Measurements from ENCODE around the gene TFEC. TPM values are rescaled to one million over a fixed set of nuclear protein-coding genes. Genes with fewer than 3 reads are reported as not detected.

The TFEC gene
- total and polyA plus RNA-seq, 2 of the 4 experiments (the other 2 are of a cell fraction) = under 0.01 to 0.02 TPM

DNA sequence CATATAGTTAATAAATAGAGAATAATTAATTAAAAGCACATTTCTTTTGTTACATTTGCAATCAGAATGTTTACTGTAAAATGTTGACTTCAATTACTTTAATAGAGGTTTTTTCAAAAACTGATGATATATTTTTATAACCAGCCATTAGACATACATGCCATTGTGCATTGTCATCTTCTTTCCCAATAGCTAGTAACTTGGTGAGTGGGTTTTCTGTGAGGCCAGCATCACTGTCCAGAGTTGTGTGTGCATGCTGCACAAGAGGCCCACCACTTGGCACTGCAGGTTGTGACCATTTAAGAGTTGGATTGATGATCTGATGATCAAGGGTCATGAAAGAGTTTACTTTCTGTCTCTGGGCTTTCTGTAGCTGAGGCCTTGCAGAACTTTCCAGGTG lies 46.5 kb downstream of the TFEC start:
- TF ChIP-seq CEBPB (IDR thresholded peaks at IDR 0.05; ENCODE audit: low read depth, low read length) (peak; percentile 58; the same call in 1 of the 2 replicates), MXI1 (IDR thresholded peaks at IDR 0.05; ENCODE audit: borderline replicate concordance, low read depth, low read length) (no peak)
- no peak overlapping the region for H3K27ac ChIP-seq (ENCODE audit: insufficient read depth, low read length)
- H3K4me2 ChIP-seq (ENCODE audit: low read depth, low read length) = no peak overlapping the region
- H4K20me1 ChIP-seq (ENCODE audit: insufficient read depth, low read length) = no peaks in the 10 kb centered on the region
- no peak overlapping the region for H2BK20ac ChIP-seq (ENCODE audit: low read depth, low read length)
- H2BK5ac ChIP-seq (ENCODE audit: low read depth, low read length, poor library complexity, severe bottlenecking) = no peak overlapping the region
- ChIA-PET POLR2A (ENCODE audit: unreplicated experiment) (no interaction called here), CTCF (no interaction called here)
- intact Hi-C loops (cut with micrococcal nuclease) = no loop called here
- in situ Hi-C loops (cut with MboI; ENCODE audit: low sequenced_read_pairs) = no loop called here
- no peak overlapping the region for H3K56ac ChIP-seq (ENCODE audit: extremely low read depth, insufficient read depth, low read length)
- no peak overlapping the region for H2AK9ac ChIP-seq (replicated peaks; ENCODE audit: low read depth, low read length, poor library complexity)
- H3K79me1 ChIP-seq (ENCODE audit: low read depth in 1 of 2, low read length in 2 of 2) = no peaks in the 10 kb centered on the region
- BruUV-seq (replicated peaks) = no TSS peak
- H3K9me3 ChIP-seq (ENCODE audit: control insufficient read depth, insufficient read depth, low read length) = no peaks in the 10 kb centered on the region
- H3K14ac ChIP-seq (replicated peaks; ENCODE audit: low read depth, low read length) = no peak overlapping the region
- DNase-seq (peak; percentile 43), ATAC-seq (ENCODE audit: low read depth) (no peak)
- H2AK5ac ChIP-seq (ENCODE audit: low read depth, low read length) = no peak overlapping the region
- H3K27me3 ChIP-seq (ENCODE audit: control insufficient read depth, insufficient read depth, low read length) = no peaks in the 10 kb centered on the region
- H3K23ac ChIP-seq (ENCODE audit: low read depth, low read length) = no peak overlapping the region
- no peak overlapping the region for H2BK120ac ChIP-seq (ENCODE audit: low read depth, low read length)
- no peak overlapping the region for H2AFZ ChIP-seq (replicated peaks; ENCODE audit: low read length, poor library complexity)
- no peak overlapping the region for H4K5ac ChIP-seq (ENCODE audit: low read depth, low read length)
- H3K4me3 ChIP-seq (ENCODE audit: insufficient read depth, low read depth, low read length) = no peak overlapping the region
- no peak overlapping the region for H4K91ac ChIP-seq (ENCODE audit: insufficient read depth, low read depth, low read length)
- H3K4me1 ChIP-seq (ENCODE audit: control insufficient read depth, insufficient read depth, low read length) = no peaks in the 10 kb centered on the region
- dilution Hi-C loops (cut with HindIII; ENCODE audit: low sequenced_read_pairs, unreplicated experiment) = no loop called here
- no peak overlapping the region for H3K18ac ChIP-seq (ENCODE audit: low read depth, low read length)
- H3K4ac ChIP-seq (ENCODE audit: low read depth, low read length) = no peak overlapping the region
- no peak overlapping the region for H3K9ac ChIP-seq (ENCODE audit: low read depth, low read length)
- no peak overlapping the region for H2BK15ac ChIP-seq (ENCODE audit: low read depth, low read length)
- no peaks in the 10 kb centered on the region for H3K36me3 ChIP-seq (ENCODE audit: control insufficient read depth, insufficient read depth, low read length)
- H3K9me1 ChIP-seq (ENCODE audit: insufficient read depth, low read length) = no peaks in the 10 kb centered on the region; the same call in 1 of the 2 replicates
- H4K8ac ChIP-seq (ENCODE audit: low read depth in 2 of 2, low read length in 2 of 2) = no peak overlapping the region
